Stimulated activated naive CD8-positive, alpha-beta T cell treated with anti-CD3 and anti-CD28 coated beads, Interleukin-15, Interleukin-2, amounts not matched to agents 100 U/mL and 50 U/mL, for 24 hours (primary cell): Measurements from ENCODE around the gene CCNI.
"Not testable (repeated sequence)": the region's sequence is repeated elsewhere in the genome, so short reads cannot be mapped to it uniquely, and the experiment has no call there.

Source experiments
- ATAC-seq: fragments of 150-1000 bp; cut with Tn5 transposase; one replicate; pipeline ENCODE4 v1.10.0; 2021
- DNase-seq: peaks from one replicate; pipeline ENCODE4 v3.0.0; 2021

The CCNI gene

GRCh38 chr4:77075869-77076799 lies at the start of gene CCNI:
CCNI (minus strand) TSS chr4:77075989; CDS start chr4:77066362, 9,627 bp downstream.
- ATAC-seq: peak; percentile 79
- peak; percentile 95 for DNase-seq

GRCh38 chr4:77124576-77124975 lies 48.8 kb upstream of the CCNI start:
- no peak for ATAC-seq

GRCh38 chr4:77123411-77123810 lies 47.6 kb upstream of the CCNI start:
- DNase-seq (no peak), ATAC-seq (no peak)

More at GRCh38 chr4:77124576-77124975, 48.8 kb upstream of the CCNI start:
- DNase-seq: no peak

- ATAC-seq (no peak), DNase-seq (no peak)
These were observed 46.9 kb upstream of the CCNI start for GRCh38 chr4:77122656-77123055.

GRCh38 chr4:77121736-77122240 lies 46.0 kb upstream of the CCNI start:
- ATAC-seq: no peak
- no peak for DNase-seq

GRCh38 chr4:77120886-77121508 lies 45.2 kb upstream of the CCNI start:
- no peak for DNase-seq
- no peak for ATAC-seq

GRCh38 chr4:77117721-77118120 lies 41.9 kb upstream of the CCNI start:
- DNase-seq (no peak), ATAC-seq (no peak)

- DNase-seq (no peak), ATAC-seq (no peak)
These were observed 37.3 kb upstream of the CCNI start for GRCh38 chr4:77113069-77113468.

GRCh38 chr4:77110730-77111129 lies 34.9 kb upstream of the CCNI start:
- DNase-seq: no peak
- ATAC-seq: no peak

GRCh38 chr4:77104791-77105540 lies 29.2 kb upstream of the CCNI start:
- no peak for ATAC-seq
- DNase-seq: no peak

GRCh38 chr4:77104388-77104787 lies 28.6 kb upstream of the CCNI start:
- DNase-seq: no peak

GRCh38 chr4:77100234-77100633 lies 24.4 kb upstream of the CCNI start:
- ATAC-seq: no peak
- DNase-seq: no peak

More at GRCh38 chr4:77104388-77104787, 28.6 kb upstream of the CCNI start:
- ATAC-seq: no peak

- DNase-seq: no peak
- no peak for ATAC-seq
These were observed 21.8 kb upstream of the CCNI start for GRCh38 chr4:77097611-77098010.

- ATAC-seq: peak; percentile 99
- DNase-seq: peak; percentile 79
These were observed 19.5 kb upstream of the CCNI start for GRCh38 chr4:77095101-77095821.

- ATAC-seq (no peak), DNase-seq (no peak)
These were observed 18.7 kb upstream of the CCNI start for GRCh38 chr4:77094496-77094895.

- DNase-seq: no peak
- no peak for ATAC-seq
These were observed 17.6 kb upstream of the CCNI start for GRCh38 chr4:77093401-77093800.

GRCh38 chr4:77092975-77093374 lies 17.2 kb upstream of the CCNI start:
- DNase-seq: no peak
- no peak for ATAC-seq

GRCh38 chr4:77089866-77090265 lies 14.1 kb upstream of the CCNI start:
- no peak for ATAC-seq
- DNase-seq: no peak

GRCh38 chr4:77087027-77087426 lies 11.2 kb upstream of the CCNI start:
- not testable (repeated sequence) for DNase-seq, ATAC-seq

GRCh38 chr4:77084019-77084639 lies 8.3 kb upstream of the CCNI start:
- DNase-seq: no peak
- ATAC-seq: no peak

GRCh38 chr4:77082886-77083608 lies 7.3 kb upstream of the CCNI start:
- no peak for DNase-seq
- ATAC-seq: no peak
